ENCODE results near the gene MRPS6.

DNA sequence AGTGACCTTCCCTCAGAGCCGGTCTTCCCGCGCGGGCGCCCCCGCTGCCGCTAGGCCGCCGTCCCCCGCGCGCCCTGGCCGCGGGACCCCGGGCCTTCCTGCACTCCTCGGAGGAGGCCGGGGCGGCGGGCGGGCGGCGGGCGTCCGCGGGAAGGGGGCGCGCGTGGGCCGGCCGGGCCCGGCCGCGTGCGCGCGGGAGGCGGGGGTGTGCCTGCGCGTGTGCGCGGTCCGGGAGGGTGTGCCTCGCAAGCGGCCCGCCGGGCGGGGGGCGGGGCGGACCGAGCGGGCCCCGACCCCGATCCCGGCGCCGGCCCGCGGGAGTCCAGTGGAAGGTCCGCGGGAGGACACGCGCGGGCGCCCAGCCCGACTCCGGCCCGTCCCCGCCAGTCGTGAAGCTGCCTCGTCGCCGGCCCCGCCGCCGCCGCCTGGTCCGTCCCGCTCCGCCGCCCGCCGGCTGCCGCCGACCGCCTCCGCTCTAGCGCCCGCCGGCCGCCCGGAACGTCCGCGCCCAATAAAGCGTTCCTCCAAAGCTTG is 438 bp downstream of the MRPS6 start:
- TF ChIP-seq POLR2AphosphoS5 (IDR thresholded peaks at IDR 0.05; ENCODE audit: low read depth, low read length) (no peak), POLR2A (IDR thresholded peaks at IDR 0.05; ENCODE audit: low read depth, low read length) (no peak), TAF1 (IDR thresholded peaks at IDR 0.05; ENCODE audit: low read depth, low read length) (no peak), POU2F2 (IDR thresholded peaks at IDR 0.05; ENCODE audit: low read depth, low read length) (no peak; the same call in 1 of the 2 replicates)
